Measurements from ENCODE around the gene MIOX. TPM values are rescaled to one million over a fixed set of nuclear protein-coding genes. Genes with fewer than 3 reads are reported as not detected.
A peak's percentile ranks its signal among the peaks of the same experiment; 100 is the strongest.

MIOX gene
- total RNA-seq, 4 donors from 2014 or later, result 2.1 to 11.3 (median 4.7) TPM

DNA sequence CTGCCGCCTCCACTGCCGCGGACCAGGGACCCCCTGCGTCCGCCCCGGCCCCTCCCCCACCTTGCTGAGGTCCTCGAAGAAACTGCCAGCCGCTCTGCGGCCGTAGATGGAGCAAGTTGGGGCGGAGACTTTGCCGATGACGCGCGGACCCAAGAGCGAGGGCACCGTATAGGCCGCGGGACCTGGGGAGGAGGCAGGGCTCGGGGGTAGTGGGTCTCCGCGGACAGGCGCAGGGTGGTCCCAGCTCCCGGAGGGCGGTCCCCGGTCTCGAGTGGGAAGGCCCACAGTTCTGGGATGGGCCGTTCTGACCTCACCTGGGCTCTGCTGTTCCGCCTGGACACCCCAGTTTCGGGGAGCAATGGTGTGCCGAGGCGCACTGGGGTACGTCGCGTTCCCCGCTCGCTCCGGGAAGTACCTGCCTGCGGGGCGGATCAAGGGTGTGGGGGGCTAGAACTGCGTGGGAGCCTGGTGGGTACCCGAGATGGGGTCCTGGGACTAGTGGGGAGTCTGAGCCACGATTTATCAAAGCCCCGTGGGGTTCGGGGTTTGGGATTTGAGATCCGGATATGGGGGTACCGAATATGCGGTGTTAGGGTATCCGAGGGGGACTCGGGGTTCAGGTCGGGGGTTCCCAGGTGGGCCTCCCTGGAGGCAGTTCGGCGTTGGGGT is 44.4 kb downstream of the MIOX start:
- H3K4me3 ChIP-seq (replicated peaks in 1 of 3), result peak overlapping the region; percentile 1 to 81 (median 33)
- H3K4me1 ChIP-seq, result peaks cover 32 to 50% of the 10 kb centered on the region in 2 donors
- no peaks in the 10 kb centered on the region for H3K9me3 ChIP-seq
- H3K27me3 ChIP-seq, result no peaks in the 10 kb centered on the region
- TF ChIP-seq, protein P1, sequence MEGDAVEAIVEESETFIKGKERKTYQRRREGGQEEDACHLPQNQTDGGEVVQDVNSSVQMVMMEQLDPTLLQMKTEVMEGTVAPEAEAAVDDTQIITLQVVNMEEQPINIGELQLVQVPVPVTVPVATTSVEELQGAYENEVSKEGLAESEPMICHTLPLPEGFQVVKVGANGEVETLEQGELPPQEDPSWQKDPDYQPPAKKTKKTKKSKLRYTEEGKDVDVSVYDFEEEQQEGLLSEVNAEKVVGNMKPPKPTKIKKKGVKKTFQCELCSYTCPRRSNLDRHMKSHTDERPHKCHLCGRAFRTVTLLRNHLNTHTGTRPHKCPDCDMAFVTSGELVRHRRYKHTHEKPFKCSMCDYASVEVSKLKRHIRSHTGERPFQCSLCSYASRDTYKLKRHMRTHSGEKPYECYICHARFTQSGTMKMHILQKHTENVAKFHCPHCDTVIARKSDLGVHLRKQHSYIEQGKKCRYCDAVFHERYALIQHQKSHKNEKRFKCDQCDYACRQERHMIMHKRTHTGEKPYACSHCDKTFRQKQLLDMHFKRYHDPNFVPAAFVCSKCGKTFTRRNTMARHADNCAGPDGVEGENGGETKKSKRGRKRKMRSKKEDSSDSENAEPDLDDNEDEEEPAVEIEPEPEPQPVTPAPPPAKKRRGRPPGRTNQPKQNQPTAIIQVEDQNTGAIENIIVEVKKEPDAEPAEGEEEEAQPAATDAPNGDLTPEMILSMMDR (IDR thresholded peaks at IDR 0.05), result no peak
- TF ChIP-seq POLR2A (IDR thresholded peaks at IDR 0.05), result peak; percentile 54 to 71
- H3K36me3 ChIP-seq, result no peaks in the 10 kb centered on the region
- WGBS, 2 donors, result 5 to 8% methylated on average over 6 to 11 of the region's 53 CpGs
- intact Hi-C loops (cut with DNase I), result no loop called here
- DNase-seq, result peak; percentile 80 to 83
- H3K27ac ChIP-seq, result peak overlapping the region; percentile 81 to 99 (median 85)

DNA sequence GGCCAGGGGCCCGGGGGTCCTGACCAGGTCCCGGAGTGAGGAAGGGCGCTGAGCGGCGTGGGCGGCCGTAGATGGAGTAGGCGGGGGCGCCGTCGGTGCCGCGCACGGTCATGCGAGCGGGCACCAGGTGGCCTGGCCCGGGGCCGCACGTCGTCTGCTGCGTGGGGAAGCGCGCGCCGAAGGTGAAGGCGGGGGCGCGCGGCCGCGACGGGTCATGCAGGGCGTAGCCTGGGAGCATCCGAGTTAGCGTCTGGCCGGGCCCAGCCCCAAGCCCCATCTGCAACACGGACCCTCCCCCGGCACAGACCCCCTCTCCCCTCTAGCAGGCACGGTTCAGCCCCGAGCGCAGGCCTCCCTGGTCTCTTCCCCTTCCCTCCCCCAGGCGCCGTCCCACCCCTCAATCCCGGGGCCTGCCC is 44.9 kb downstream of the MIOX start:
- H3K27ac ChIP-seq, result peak overlapping the region; percentile 81 to 99 (median 85)
- no peaks in the 10 kb centered on the region for H3K36me3 ChIP-seq
- no peaks in the 10 kb centered on the region for H3K27me3 ChIP-seq
- peaks cover 29 to 45% of the 10 kb centered on the region in 2 donors for H3K4me1 ChIP-seq
- DNase-seq, result peak; percentile 46 to 50
- H3K9me3 ChIP-seq, result no peaks in the 10 kb centered on the region
- intact Hi-C loops (cut with DNase I), result no loop called here
- WGBS, 2 donors, result 5% methylated on average over 10 of the region's 44 CpGs; no CpG with 5 or more reads in 1 of the 2 donors
- peak overlapping the region; percentile 33 to 81 (median 46) for H3K4me3 ChIP-seq (replicated peaks in 1 of 3)
- TF ChIP-seq POLR2A (IDR thresholded peaks at IDR 0.05), result no peak
- TF ChIP-seq, protein P1 (IDR thresholded peaks at IDR 0.05), result no peak

DNA sequence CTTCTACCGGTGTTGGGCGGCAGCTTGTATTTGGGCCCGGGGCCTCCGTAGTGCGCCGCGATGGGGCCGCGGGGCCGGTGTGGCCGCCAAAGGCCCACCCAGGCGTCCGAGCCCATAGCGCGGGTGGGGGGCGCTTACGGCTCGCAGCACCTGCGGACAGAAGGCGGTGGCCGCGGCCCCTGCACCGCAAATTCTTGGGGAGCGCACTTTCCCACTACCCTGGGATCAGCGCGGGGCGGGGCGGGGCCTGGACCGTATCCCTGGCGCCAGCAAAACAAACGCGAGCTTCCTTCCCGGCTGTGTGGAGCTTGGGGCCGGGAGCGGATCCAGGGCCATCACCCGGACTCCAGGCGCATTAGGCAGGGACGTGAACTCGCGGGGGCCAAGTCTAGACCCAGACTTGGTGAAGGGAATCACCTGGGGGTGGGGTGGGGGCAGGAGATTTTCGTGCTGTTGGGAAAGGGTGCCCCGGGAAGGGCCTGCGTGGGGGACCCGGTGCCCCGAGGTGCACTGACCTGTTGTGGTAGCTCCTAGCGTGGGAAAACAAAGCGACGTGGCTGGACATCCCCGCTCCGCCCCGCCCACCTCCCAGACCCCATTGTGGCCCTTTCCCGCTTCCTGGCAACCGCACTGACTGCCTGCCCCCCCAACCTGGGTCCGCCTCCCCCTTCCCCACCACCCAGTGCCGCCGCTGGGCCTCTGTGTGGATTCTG is 45.5 kb downstream of the MIOX start:
- Histone ChIP-seq H3K36me3 (no peaks in the 10 kb centered on the region), H3K27me3 (no peaks in the 10 kb centered on the region), H3K9me3 (no peaks in the 10 kb centered on the region), H3K4me1 (peaks cover 25 to 40% of the 10 kb centered on the region in 2 donors), H3K4me3 (replicated peaks in 1 of 3) (peak overlapping the region; percentile 33 to 81 (median 46)), H3K27ac (peak overlapping the region; percentile 81 to 99 (median 85))
- 6 to 37% methylated on average over 7 to 24 of the region's 56 CpGs for WGBS, 2 donors
- TF ChIP-seq POLR2A (IDR thresholded peaks at IDR 0.05), result peak; percentile 30 to 55
- TF ChIP-seq, protein P1 (IDR thresholded peaks at IDR 0.05), result no peak
- peak; percentile 77 to 80 for DNase-seq
- intact Hi-C loops (cut with DNase I), result no loop called here

DNA sequence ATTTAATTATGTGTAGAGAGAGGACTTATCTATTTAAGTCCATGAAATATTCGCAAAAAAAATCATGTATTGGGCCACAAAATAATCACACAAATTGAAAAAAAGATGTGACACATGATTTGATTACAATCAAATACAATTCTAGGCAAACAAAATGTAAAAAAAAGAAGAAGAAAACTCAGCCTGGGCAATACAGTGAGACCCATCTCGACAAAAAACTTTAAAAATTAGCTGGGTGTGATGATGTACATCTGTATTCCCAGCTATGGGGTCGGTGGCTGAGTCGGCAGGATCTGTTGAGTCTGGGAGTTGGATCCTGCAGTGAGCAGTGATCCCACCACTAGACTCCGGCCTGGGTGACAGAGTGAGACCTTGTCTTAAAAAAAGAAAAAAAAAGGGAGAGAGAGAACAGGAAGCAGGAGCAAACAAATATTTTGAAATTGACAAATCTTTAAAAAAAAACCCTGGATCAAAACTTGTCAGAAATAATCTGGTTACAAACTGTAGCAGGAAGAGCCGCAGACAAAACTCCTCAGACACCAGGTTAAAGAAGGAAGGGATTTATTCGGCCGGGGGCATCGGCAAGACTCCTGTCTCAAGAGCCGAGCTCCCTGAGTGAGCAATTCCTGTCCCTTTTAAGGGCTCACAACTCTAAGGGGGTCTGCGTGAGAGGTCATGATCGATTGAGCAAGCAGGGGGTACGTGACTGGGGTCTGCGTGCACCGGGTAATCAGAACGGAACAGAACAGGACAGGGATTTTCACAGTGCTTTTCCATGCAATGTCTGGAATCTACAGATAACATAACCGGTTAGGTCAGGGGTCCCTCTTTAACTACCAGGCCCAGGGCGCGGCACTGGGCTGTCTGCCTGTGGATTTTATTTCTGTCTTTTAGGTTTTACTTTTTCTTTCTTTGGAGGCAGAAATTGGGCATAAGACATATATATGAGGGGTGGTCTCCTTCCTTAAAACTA is 46.5 kb downstream of the MIOX start:
- H3K4me1 ChIP-seq, result peaks cover 25 to 37% of the 10 kb centered on the region in 2 donors
- H3K4me3 ChIP-seq (replicated peaks in 1 of 3), result no peak overlapping the region
- H3K36me3 ChIP-seq, result no peaks in the 10 kb centered on the region
- H3K27ac ChIP-seq, result peak overlapping the region; percentile 35 to 99 (median 85)
- TF ChIP-seq, protein P1 (IDR thresholded peaks at IDR 0.05), result no peak
- TF ChIP-seq POLR2A (IDR thresholded peaks at IDR 0.05), result no peak
- H3K27me3 ChIP-seq, result no peaks in the 10 kb centered on the region
- no peak for DNase-seq
- intact Hi-C loops (cut with DNase I), result no loop called here
- no peaks in the 10 kb centered on the region for H3K9me3 ChIP-seq
- 71% methylated on average over 19 of the region's 19 CpGs for WGBS, 2 donors
